ENCODE results near the gene MRPS33. TPM values are rescaled to one million over a fixed set of nuclear protein-coding genes. Genes with fewer than 3 reads are reported as not detected.
"Not testable (repeated sequence)": the region's sequence is repeated elsewhere in the genome, so short reads cannot be mapped to it uniquely, and the experiment has no call there.

Gene MRPS33
- total RNA-seq, 1 donor from 2014 or later, result 27.4 TPM

- ATAC-seq (no peak), DNase-seq (no peak)
- no peak for TF ChIP-seq CTCF (IDR thresholded peaks at IDR 0.05)
- Histone ChIP-seq H3K4me3 (no peak overlapping the region), H3K9me3 (no peaks in the 10 kb centered on the region), H3K36me3 (no peaks in the 10 kb centered on the region), H3K4me1 (no peaks in the 10 kb centered on the region), H3K27ac (no peak overlapping the region), H3K27me3 (no peaks in the 10 kb centered on the region)
- intact Hi-C loops (cut with DNase I), result no loop called here
These were observed 53.6 kb downstream of the MRPS33 start for GRCh38 chr7:140961117-140961516.

DNA sequence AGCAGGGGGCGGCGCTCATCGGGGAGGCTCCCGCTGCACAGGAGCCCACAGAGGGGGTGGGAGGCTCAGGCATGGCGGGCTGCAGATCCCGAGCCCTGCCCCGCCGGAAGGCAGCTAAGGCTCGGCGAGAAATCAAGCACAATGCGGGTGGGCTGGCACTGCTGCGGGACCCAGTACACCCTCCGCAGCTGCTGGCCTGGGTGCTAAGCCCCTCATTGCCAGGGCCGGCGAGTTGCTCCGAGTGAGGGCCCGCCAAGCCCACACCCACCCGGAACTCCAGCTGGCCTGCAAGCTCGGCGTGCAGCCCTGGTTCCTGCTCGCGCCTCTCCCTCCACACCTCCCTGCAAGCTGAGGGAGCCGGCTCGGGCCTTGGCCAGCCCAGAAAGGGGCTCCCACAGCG, 57.8 kb downstream of the MRPS33 start:
- ATAC-seq; H3K9me3 ChIP-seq; DNase-seq; H3K4me1 ChIP-seq; H3K27ac ChIP-seq; intact Hi-C loops (cut with DNase I); H3K27me3 ChIP-seq; H3K4me3 ChIP-seq; H3K36me3 ChIP-seq: not testable (repeated sequence)

Other genes starting within 250 kb of the MRPS33 start
- gene BRAF, start 90.0 kb downstream of the MRPS33 start, total RNA-seq, result 40.2 TPM
- gene TMEM178B, start 59.1 kb upstream of the MRPS33 start, total RNA-seq, result 1.4 TPM

Measured in upper lobe of right lung (tissue), 1 donor.